Heart right ventricle (tissue), 16 donors: ENCODE results near the gene AUP1. TPM values are rescaled to one million over a fixed set of nuclear protein-coding genes. Genes with fewer than 3 reads are reported as not detected.
A peak's percentile ranks its signal among the peaks of the same experiment; 100 is the strongest.
"Not testable (repeated sequence)": the region's sequence is repeated elsewhere in the genome, so short reads cannot be mapped to it uniquely, and the experiment has no call there.

Experiments used
- ATAC-seq, 8 donors: fragments of 200-7000 bp; cut with Tn5 transposase; one replicate each; pipeline ENCODE4 v1.9.1; 2020; ENCODE audit warnings: mild to moderate bottlenecking in 8 of 8, moderate library complexity in 8 of 8, moderate number of reproducible peaks in 1 of 8
- DNase-seq, 2 donors: peaks; one replicate each; pipeline ENCODE4 v3.0.0-alpha.2; 2020
- H3K27ac ChIP-seq, 10 donors: fragments of 200-600 bp; sonication (generic) in 2 of 10; one replicate each; pipeline versions ENCODE4 v1.5.0 to v1.8.0; 2020 to 2022; ENCODE audit warnings: mild to moderate bottlenecking in 3 of 10
- H3K27me3 ChIP-seq, 7 donors: fragments of 200-600 bp; one replicate each; pipeline ENCODE4 v1.8.0; 2021 to 2022; ENCODE audit warnings: mild to moderate bottlenecking in 2 of 7
- H3K36me3 ChIP-seq, 9 donors: fragments of 200-600 bp; sonication (generic) in 1 of 9; one replicate each; pipeline versions ENCODE4 v1.5.0 to v1.8.0; 2020 to 2022; ENCODE audit warnings: mild to moderate bottlenecking in 2 of 9
- H3K4me1 ChIP-seq, 9 donors: fragments of 200-600 bp; sonication (generic) in 1 of 9; one replicate each; pipeline versions ENCODE4 v1.5.0 to v1.8.0; 2020 to 2022; ENCODE audit warnings: mild to moderate bottlenecking in 4 of 9
- H3K4me3 ChIP-seq, 10 donors: fragments of 200-600 bp; sonication (generic) in 2 of 10; one replicate each; pipeline versions ENCODE4 v1.5.0 to v1.8.0; 2020 to 2022; ENCODE audit warnings: mild to moderate bottlenecking in 7 of 10, moderate library complexity in 2 of 10
- H3K9me3 ChIP-seq, 11 donors: fragments of 200-600 bp in 10 of 11; sonication (generic) in 2 of 11; one replicate each; pipeline versions ENCODE4 v1.5.0 to v1.8.0; 2013 to 2022; ENCODE audit warnings: mild to moderate bottlenecking in 2 of 11, control low read depth in 1 of 11, moderate library complexity in 1 of 11
- CTCF ChIP-seq, 9 donors: fragments of 200-600 bp; sonication (generic) in 2 of 9; IDR thresholded peaks; one replicate each; pipeline versions ENCODE4 v1.5.0 to v1.8.0; 2021 to 2022; ENCODE audit warnings: antibody characterized with exemption in 9 of 9, mild to moderate bottlenecking in 5 of 9, moderate library complexity in 1 of 9
- WGBS, 2 donors: extraction: QIAGEN DNeasy Blood & Tissue Kit; methylation state at CpG; one replicate each; pipeline ENCODE4 v1.1.7; 2013; ENCODE audit warnings: inconsistent platforms in 1 of 2; 5-methylcytosine and 5-hydroxymethylcytosine counted together
- intact Hi-C, 10 donors: fragments of 100-400 bp; cut with DNase I; formaldehyde crosslinking; loops; one replicate each; pipeline versions ENCODE4 v1.11.1 to v1.14.2; 2022
- polyA plus RNA-seq, 2 donors: library from polyadenylated mRNA; stranded (reverse); fragments of 200-250 nt; gene quantifications; one replicate each; pipeline ENCODE4 v1.2.3, GENCODE V29; 2013
- total RNA-seq, 10 donors: library from RNA; stranded (reverse); fragmentation: NEBNext Ultra II Directional in 3 of 10; extraction: Animal tissue kit (Norgen Biotek cat#: 25700) in 3 of 10; gene quantifications; one replicate each; pipeline versions ENCODE4 v1.2.1 to v1.2.4, GENCODE V29; 2021 to 2023
- donor health status: Arrhythmogenic right ventricular cardiomyopathy.
- donor health status: ischemic (EF 13 %, LVEDD 7.1; RV severe dilation, severe dysfunction).
- donor health status: healthy with polysubstance abuse.
- donor health status: DM: no; HTN: yes; CAD: no.
- donor health status: DM: no; HTN: no; CAD: no.
- donor health status: ischemic (EF 25% LVEDD 6.9; RV normal size, moderate dysfunction).
- donor health status: ischemic (EF 25% LVEDD 5.7; RV mildly dilated, moderate dysfunction).
- donor health status: healthy.
- donor health status: DM: yes; HTN: yes; CAD: no.
- donor health status: Ischemic cardiomyopathy.
- donor health status: ischemic (EF 35%, LVEDD 5.7; RV mildly dilated, moderate dysfunction).
- donor health status: nonischemic (EF 11% LVEDD 7.7; RV severe dilation, severe dysfunction).
- donor health status: DM: yes; HTN: yes; CAD: no.
- donor health status: PGD.
- donor health status: ischemic (EF 29% LVEDD 5.4; RV normal size, mild dysfunction).
- donor health status: nonischemic (EF 23%, LVEDD 6.1; RV moderate dilation, normal function).

AUP1 gene
- total and polyA plus RNA-seq, 12 donors: 31.4 to 163 (median 42.9) TPM

DNA sequence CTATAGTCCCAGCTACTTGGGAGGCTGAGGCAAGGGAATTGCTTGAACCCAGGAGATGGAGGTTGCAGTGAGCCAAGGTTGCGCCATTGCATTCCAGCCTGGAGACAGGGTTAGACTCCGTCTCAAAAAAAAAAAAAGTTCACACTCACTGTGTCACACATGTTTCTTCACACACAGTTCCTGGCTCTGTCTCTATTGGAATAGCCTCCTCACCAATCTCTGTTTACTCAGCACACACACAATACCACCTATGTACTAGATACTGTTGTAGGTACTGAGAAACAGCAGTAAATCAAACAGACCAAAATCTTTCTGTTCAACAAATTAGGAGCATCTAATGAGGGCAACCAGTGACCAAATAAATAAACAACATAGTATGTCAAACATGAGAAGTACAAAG, 43.4 kb downstream of the AUP1 start:
- intact Hi-C loops: loop anchor here in 1 of 10 donors (5.0 kb wide), 1 partner anchor 101 kb away; no protein-coding TSS in a partner anchor
- no peak for ATAC-seq
- H3K36me3 ChIP-seq: peaks cover 0 to 64% (median 13%) of the 10 kb centered on the region in 9 donors

GRCh38 chr2:74483675-74484164, 45.8 kb downstream of the AUP1 start:
- Histone ChIP-seq H3K4me1 (peaks cover 10 to 40% (median 29%) of the 10 kb centered on the region in 9 donors), H3K27ac (peak overlapping the region in 7 of 10 donors; percentile 87 to 94 (median 92)), H3K36me3 (peaks cover 0 to 64% (median 3%) of the 10 kb centered on the region in 9 donors), H3K4me3 (peak overlapping the region; percentile 74 to 97 (median 88))
- H3K27me3 ChIP-seq, DNase-seq, ATAC-seq, H3K9me3 ChIP-seq: not testable (repeated sequence)
- WGBS, 2 donors: 76 to 78% methylated on average over 19 of the region's 19 CpGs
- intact Hi-C loops: loop anchor here in 9 of 10 donors (1.0 to 5.0 kb wide), 10 partner anchors 23 to 104 kb away; partner anchors contain the start of genes AUP1 (in 4 of the 9), HTRA2 (in 4 of the 9), PCGF1 (in 2 of the 9) and DQX1 (in 1 of the 9)

More for the DNA sequence above, 43.4 kb downstream of the AUP1 start:
- Histone ChIP-seq H3K27me3 (no peaks in the 10 kb centered on the region), H3K27ac (no peak overlapping the region), H3K9me3 (no peaks in the 10 kb centered on the region), H3K4me3 (no peak overlapping the region), H3K4me1 (peaks cover 6 to 25% (median 20%) of the 10 kb centered on the region in 9 donors)
- no peak for DNase-seq
- TF ChIP-seq CTCF (IDR thresholded peaks at IDR 0.05): no peak
- WGBS, 2 donors: 98 to 100% methylated on average over 2 of the region's 2 CpGs

DNA sequence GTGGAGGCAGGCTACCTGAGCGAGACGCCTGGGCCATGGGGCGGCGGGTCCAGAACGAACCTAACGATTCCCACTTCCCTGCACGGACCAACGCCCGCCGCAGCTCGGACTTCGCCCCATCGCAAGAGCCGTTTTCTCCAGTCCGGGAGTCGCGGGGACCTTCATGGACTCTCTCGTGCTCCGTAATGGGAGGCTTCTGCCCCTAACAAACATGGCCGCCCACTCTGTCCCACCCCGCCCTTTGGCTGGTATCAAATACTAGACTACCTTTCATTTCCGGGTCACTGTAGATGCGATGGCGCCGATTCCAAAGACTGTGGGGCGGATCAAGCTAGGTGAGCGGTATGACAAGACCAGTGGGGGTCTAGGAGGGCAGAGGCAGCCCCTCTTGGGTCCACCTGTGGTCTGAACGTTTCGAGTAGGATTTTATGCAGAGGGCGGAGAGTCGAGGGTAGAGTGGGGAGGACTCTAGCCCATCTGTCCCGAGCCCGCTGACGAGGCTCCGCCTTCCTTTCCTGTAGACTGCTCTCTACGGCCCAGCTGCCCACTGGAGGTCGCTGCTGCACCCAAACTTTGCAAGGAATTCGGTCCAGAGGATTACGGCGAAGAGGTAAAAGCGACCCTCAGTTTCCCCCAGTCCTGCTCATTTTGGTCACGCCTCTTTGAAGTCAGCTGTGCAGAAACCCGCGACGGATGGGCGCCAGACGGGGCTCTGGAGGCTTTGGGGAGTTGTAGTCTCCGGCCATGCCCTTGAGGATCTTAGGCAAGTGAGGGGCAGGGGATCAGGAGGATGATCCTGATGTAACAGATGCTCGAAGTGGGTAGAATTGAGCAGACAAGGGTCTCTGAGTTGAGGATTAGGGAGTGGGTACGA, 46.5 kb downstream of the AUP1 start, which contains the start of the genes CCDC142 and TTC31:
CCDC142 (minus strand) TSS at position 198 of the 874 bp plus-strand sequence; CDS start at position 37, 161 bp downstream.
TTC31 (plus strand) TSS at position 281 of the 874 bp plus-strand sequence; CDS start at position 296, 15 bp downstream.
- peak; percentile 98 to 99 (median 99) for ATAC-seq
- intact Hi-C loops: loop anchor here in 9 of 10 donors (1.0 to 5.0 kb wide), 10 partner anchors 24 to 104 kb away; partner anchors contain the start of genes AUP1 (in 4 of the 9), HTRA2 (in 4 of the 9), PCGF1 (in 2 of the 9) and DQX1 (in 1 of the 9)
- Histone ChIP-seq H3K4me1 (peaks cover 10 to 40% (median 29%) of the 10 kb centered on the region in 9 donors), H3K27me3 (no peaks in the 10 kb centered on the region), H3K36me3 (peaks cover 0 to 64% (median 3%) of the 10 kb centered on the region in 9 donors), H3K27ac (peak within 1 kb of the TSS; percentile 78 to 94 (median 90)), H3K9me3 (no peaks in the 10 kb centered on the region), H3K4me3 (peak within 1 kb of the TSS; percentile 74 to 97 (median 88))
- peak; percentile 81 to 98 (median 88) for TF ChIP-seq CTCF (IDR thresholded peaks at IDR 0.05)
- DNase-seq: peak; percentile 94 to 98
- 1% methylated on average over 50 of the region's 50 CpGs for WGBS, 2 donors

GRCh38 chr2:74481961-74482800, 47.3 kb downstream of the AUP1 start:
- Histone ChIP-seq H3K4me3 (peak overlapping the region; percentile 74 to 97 (median 88)), H3K36me3 (peaks cover 0 to 64% (median 3%) of the 10 kb centered on the region in 9 donors), H3K27me3 (no peaks in the 10 kb centered on the region), H3K9me3 (no peaks in the 10 kb centered on the region), H3K27ac (peak overlapping the region; percentile 78 to 94 (median 90)), H3K4me1 (peaks cover 10 to 40% (median 29%) of the 10 kb centered on the region in 9 donors)
- WGBS, 2 donors: 0 to 2% methylated on average over 80 of the region's 80 CpGs
- ATAC-seq (peak; percentile 60 to 78 (median 71)), DNase-seq (peak in 1 of 2 donors; percentile 69)
- intact Hi-C loops: loop anchor here in 8 of 10 donors (2.0 to 5.0 kb wide), 5 partner anchors 25 to 105 kb away; partner anchors contain the start of genes AUP1 (in 1 of the 8), DQX1 (in 1 of the 8), HTRA2 (in 1 of the 8) and PCGF1 (in 1 of the 8)
- TF ChIP-seq CTCF (IDR thresholded peaks at IDR 0.05): no peak
